ENCODE measurements around the gene DYRK1B. TPM values are rescaled to one million over a fixed set of nuclear protein-coding genes. Genes with fewer than 3 reads are reported as not detected.

DYRK1B gene
- total and polyA plus RNA-seq, 3 experiments from 2014 or later = 7.9 to 15.3 (median 9.1) TPM

Other genes starting within 250 kb of the DYRK1B start
- gene LGALS13, start 231.6 kb downstream of the DYRK1B start, total RNA-seq = not detected
- not detected for gene LGALS13, start 231.6 kb downstream of the DYRK1B start, polyA plus RNA-seq
- gene LGALS16, start 178.2 kb downstream of the DYRK1B start, total RNA-seq = not detected
- gene LGALS16, start 178.2 kb downstream of the DYRK1B start, polyA plus RNA-seq = not detected
- not detected for gene LGALS14, start 129.7 kb downstream of the DYRK1B start, total RNA-seq
- gene LGALS14, start 129.7 kb downstream of the DYRK1B start, polyA plus RNA-seq = not detected
- not detected for gene CLC, start 96.1 kb downstream of the DYRK1B start, total RNA-seq
- gene CLC, start 96.1 kb downstream of the DYRK1B start, polyA plus RNA-seq = 0.84 TPM
- not detected for gene LEUTX, start 55.3 kb downstream of the DYRK1B start, total RNA-seq
- gene LEUTX, start 55.3 kb downstream of the DYRK1B start, polyA plus RNA-seq = not detected
- 100 to 1,000 TPM; 661 to 682 TPM for gene FBL, start 12.2 kb upstream of the DYRK1B start, total RNA-seq
- gene FBL, start 12.2 kb upstream of the DYRK1B start, polyA plus RNA-seq = 182 TPM
- gene FCGBP, start 100.5 kb upstream of the DYRK1B start, total RNA-seq = 1 to 10 TPM; 7.0 to 7.9 TPM
- 2.7 TPM for gene FCGBP, start 100.5 kb upstream of the DYRK1B start, polyA plus RNA-seq
- 100 to 1,000 TPM; 170 to 179 TPM for gene PSMC4, start 137.0 kb upstream of the DYRK1B start, total RNA-seq
- 114 TPM for gene PSMC4, start 137.0 kb upstream of the DYRK1B start, polyA plus RNA-seq
- 1 to 10 TPM; 4.8 to 5.0 TPM for gene ZNF546, start 162.9 kb upstream of the DYRK1B start, total RNA-seq
- gene ZNF546, start 162.9 kb upstream of the DYRK1B start, polyA plus RNA-seq = 6.6 TPM
- 10 to 100 TPM; 16.8 to 21.3 TPM for gene ZNF780B, start 222.1 kb upstream of the DYRK1B start, total RNA-seq
- gene ZNF780B, start 222.1 kb upstream of the DYRK1B start, polyA plus RNA-seq = 12.0 TPM

Data from CD8-positive, alpha-beta memory T cell (primary cell).